PFSK-1 (cell line): Measurements from ENCODE around the gene UBL4A.

Source experiments
- FOXP2 ChIP-seq: optimal IDR thresholded peaks from 2 replicates; pipeline ENCODE3; 2011; ENCODE audit warnings: borderline replicate concordance, control low read depth, inconsistent platforms; ENCODE audit not compliant: insufficient read depth; ENCODE audit errors: extremely low read length, extremely low read depth
- SIN3A ChIP-seq: IDR thresholded peaks from 2 replicates; pipeline ENCODE4 v1.6.1; 2012; ENCODE audit warnings: mild to moderate bottlenecking, low read length, moderate library complexity, borderline replicate concordance; ENCODE audit not compliant: insufficient read depth
- TAF1 ChIP-seq: IDR thresholded peaks from 2 replicates; pipeline ENCODE4 v1.6.1; 2012; ENCODE audit warnings: low read length, control low read depth, borderline replicate concordance; ENCODE audit not compliant: insufficient read depth
- TF ChIP-seq, protein P1 (sequence below), 2 experiments: IDR thresholded peaks; 2 replicates each; pipeline versions ENCODE4 v1.6.1 to v1.8.0; 2011 to 2012; ENCODE audit warnings: low read depth in 2 of 2, low read length in 2 of 2, control low read depth in 1 of 2, inconsistent platforms in 1 of 2, mild to moderate bottlenecking in 1 of 2, moderate library complexity in 1 of 2; ENCODE audit not compliant: insufficient read depth in 1 of 2

DNA sequence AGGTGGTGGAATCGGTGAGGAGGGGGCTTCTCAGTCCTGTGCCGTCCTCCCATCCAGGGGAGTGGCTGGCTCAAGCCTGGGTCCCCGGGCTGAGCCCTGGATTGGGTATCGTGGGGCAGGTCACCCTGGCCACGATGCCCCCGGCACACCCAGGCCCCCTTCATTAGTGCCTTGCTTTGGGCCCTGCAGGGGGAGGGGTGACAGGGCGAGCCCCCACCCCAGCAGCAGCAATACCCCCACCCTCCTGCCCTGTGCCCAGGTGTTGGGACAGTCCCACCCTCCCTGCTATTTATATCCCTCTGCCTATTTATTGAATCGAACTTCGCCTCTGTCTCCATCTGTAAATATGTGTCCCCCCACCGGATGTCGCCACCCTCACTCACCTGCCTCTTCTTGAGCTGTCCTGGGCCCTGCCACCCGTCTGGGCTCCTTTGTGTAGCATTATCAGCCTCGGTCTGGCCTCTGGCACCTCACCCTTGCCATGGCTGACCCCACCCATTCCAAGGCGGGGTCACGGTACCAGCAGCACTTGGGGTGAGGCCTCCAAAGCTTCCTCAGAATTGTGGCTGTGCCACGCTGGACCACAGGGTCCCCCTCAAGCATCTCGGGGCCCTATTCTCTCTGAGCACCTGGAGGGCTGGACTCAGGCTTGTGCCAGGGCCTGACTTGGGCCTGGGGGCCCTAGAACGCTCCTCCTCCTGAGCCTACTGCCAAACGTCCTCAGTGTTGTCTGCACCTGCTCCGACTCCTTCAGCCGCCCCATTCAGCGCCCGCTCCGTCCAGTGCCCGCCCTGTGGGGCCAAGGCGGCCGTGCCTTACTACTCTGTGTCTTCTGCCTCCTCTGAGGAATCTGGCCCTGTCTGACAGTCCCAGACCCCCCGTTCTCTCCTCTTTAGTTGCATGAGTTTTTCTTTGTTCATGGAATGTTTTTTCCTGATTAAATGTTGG is 13.5 kb downstream of the UBL4A start:
- TF ChIP-seq FOXP2 (no peak), SIN3A (no peak), TAF1 (no peak)
- TF ChIP-seq, protein P1, sequence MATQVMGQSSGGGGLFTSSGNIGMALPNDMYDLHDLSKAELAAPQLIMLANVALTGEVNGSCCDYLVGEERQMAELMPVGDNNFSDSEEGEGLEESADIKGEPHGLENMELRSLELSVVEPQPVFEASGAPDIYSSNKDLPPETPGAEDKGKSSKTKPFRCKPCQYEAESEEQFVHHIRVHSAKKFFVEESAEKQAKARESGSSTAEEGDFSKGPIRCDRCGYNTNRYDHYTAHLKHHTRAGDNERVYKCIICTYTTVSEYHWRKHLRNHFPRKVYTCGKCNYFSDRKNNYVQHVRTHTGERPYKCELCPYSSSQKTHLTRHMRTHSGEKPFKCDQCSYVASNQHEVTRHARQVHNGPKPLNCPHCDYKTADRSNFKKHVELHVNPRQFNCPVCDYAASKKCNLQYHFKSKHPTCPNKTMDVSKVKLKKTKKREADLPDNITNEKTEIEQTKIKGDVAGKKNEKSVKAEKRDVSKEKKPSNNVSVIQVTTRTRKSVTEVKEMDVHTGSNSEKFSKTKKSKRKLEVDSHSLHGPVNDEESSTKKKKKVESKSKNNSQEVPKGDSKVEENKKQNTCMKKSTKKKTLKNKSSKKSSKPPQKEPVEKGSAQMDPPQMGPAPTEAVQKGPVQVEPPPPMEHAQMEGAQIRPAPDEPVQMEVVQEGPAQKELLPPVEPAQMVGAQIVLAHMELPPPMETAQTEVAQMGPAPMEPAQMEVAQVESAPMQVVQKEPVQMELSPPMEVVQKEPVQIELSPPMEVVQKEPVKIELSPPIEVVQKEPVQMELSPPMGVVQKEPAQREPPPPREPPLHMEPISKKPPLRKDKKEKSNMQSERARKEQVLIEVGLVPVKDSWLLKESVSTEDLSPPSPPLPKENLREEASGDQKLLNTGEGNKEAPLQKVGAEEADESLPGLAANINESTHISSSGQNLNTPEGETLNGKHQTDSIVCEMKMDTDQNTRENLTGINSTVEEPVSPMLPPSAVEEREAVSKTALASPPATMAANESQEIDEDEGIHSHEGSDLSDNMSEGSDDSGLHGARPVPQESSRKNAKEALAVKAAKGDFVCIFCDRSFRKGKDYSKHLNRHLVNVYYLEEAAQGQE (IDR thresholded peaks at IDR 0.05; ENCODE audit: insufficient read depth in 1 of 2, low read depth in 2 of 2, low read length in 2 of 2) = no peak
